Uterus (tissue), 4 donors: ENCODE data around the gene C6orf62. TPM values are rescaled to one million over a fixed set of nuclear protein-coding genes. Genes with fewer than 3 reads are reported as not detected.
"Not testable (repeated sequence)": the region's sequence is repeated elsewhere in the genome, so short reads cannot be mapped to it uniquely, and the experiment has no call there.

ENCODE experiments used
- DNase-seq, 2 donors: peaks; one replicate each; pipeline ENCODE4 v3.0.0-alpha.2; 2019 to 2020
- H3K27ac ChIP-seq, 2 donors: fragments of 200-600 bp; sonication (generic); 1 replicate in 1 of 2; 2 replicates in 1 of 2; pipeline ENCODE4 v1.5.1; 2016 to 2018
- H3K27me3 ChIP-seq, 2 donors: fragments of 200-600 bp; sonication (generic); one replicate each; pipeline ENCODE4 v1.5.1; 2018 to 2019; ENCODE audit warnings: control low read depth in 1 of 2
- H3K36me3 ChIP-seq, 2 donors: fragments of 200-600 bp; sonication (generic); one replicate each; pipeline ENCODE4 v1.5.1; 2019; ENCODE audit warnings: control low read depth in 1 of 2
- H3K4me1 ChIP-seq, 2 donors: fragments of 200-600 bp; sonication (generic); one replicate each; pipeline ENCODE4 v1.5.1; 2018 to 2019; ENCODE audit warnings: control low read depth in 1 of 2
- H3K4me3 ChIP-seq, 2 donors: fragments of 200-600 bp; sonication (generic); 1 replicate in 1 of 2; 2 replicates in 1 of 2; pipeline ENCODE4 v1.5.1; 2018 to 2019; ENCODE audit warnings: mild to moderate bottlenecking in 1 of 2
- H3K9me3 ChIP-seq, 2 donors: fragments of 200-600 bp; sonication (generic); one replicate each; pipeline ENCODE4 v1.5.1; 2019; ENCODE audit warnings: control low read depth in 1 of 2
- POLR2A ChIP-seq, 2 donors: fragments of 450-650 bp; IDR thresholded peaks; one replicate each; pipeline ENCODE4 v1.6.1; 2016; ENCODE audit warnings: antibody characterized with exemption in 2 of 2, mild to moderate bottlenecking in 1 of 2, moderate library complexity in 1 of 2
- intact Hi-C: fragments of 100-400 bp; cut with DNase I; formaldehyde crosslinking; loops from one replicate; pipeline ENCODE4 v1.15.1; 2023; ENCODE audit warnings: low total_unique reads
- total RNA-seq, 4 donors: library from RNA; depleted of rRNA in 3 of 4; stranded (reverse); fragments of >200 nt in 3 of 4; gene quantifications; one replicate each; pipeline versions ENCODE4 v1.1.0 to v1.2.4, GENCODE V29; 2014 to 2023
- TF ChIP-seq, protein P1 (sequence below), 4 experiments: fragments of 200-600 bp in 2 of 4; fragments of 450-650 bp in 2 of 4; sonication (generic) in 2 of 4; IDR thresholded peaks; one replicate each; pipeline ENCODE4 v1.5.1; 2016 to 2019; ENCODE audit warnings: antibody characterized with exemption in 4 of 4, mild to moderate bottlenecking in 2 of 4, moderate library complexity in 1 of 4
- donor health status: DM: yes; HTN: yes; CAD: no.

Gene C6orf62
- total RNA-seq, result 10 to 100 TPM; 14.3 to 93.7 (median 59.9) TPM

DNA sequence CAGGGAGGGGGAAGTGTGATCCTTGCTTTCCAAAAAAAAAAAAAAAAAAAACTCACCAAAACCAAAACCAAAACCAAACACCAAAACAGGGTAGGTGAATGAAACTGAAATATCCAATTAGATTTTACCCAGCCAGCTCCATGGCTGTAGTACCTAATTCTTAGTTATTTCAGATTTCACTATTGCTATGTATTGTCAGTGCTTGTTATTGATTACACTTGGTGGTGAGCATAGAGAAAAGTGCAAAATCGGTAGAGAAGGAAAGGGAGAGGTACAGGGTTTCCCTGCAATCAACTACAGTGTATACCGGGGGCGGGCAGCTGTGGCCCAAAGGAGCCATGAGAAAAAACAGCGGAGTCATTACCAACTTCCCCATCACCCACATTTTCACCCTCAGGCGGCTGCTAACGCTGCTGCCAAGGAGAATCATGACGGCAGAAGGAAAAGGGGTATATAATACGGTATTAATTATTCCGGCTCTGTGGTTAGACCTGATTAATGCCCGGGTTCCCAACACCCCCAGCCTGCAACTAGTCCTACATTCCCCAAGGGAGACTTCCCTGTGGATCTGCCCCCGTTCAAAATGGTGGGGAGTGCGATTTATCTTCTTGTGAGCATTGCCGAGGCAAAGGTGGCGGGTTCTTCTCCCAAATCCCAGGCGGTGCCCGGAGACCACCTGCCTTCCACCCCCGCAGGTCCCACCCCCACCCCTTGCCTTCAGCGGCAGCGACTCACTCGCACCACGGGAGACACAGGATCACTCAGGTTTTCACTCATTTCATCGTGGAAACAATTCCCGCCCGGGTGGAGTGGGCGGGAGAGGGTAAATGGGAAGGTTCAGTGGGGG lies at the start of gene C6orf62:
TSS of gene C6orf62 (minus strand) at position 30 of the 847 bp plus-strand sequence. CDS start 486 bp downstream, outside the sequence.
- TF ChIP-seq, protein P1, sequence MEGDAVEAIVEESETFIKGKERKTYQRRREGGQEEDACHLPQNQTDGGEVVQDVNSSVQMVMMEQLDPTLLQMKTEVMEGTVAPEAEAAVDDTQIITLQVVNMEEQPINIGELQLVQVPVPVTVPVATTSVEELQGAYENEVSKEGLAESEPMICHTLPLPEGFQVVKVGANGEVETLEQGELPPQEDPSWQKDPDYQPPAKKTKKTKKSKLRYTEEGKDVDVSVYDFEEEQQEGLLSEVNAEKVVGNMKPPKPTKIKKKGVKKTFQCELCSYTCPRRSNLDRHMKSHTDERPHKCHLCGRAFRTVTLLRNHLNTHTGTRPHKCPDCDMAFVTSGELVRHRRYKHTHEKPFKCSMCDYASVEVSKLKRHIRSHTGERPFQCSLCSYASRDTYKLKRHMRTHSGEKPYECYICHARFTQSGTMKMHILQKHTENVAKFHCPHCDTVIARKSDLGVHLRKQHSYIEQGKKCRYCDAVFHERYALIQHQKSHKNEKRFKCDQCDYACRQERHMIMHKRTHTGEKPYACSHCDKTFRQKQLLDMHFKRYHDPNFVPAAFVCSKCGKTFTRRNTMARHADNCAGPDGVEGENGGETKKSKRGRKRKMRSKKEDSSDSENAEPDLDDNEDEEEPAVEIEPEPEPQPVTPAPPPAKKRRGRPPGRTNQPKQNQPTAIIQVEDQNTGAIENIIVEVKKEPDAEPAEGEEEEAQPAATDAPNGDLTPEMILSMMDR (IDR thresholded peaks at IDR 0.05), result no peak
- no peak for TF ChIP-seq POLR2A (IDR thresholded peaks at IDR 0.05)
- Histone ChIP-seq H3K4me3 (peak within 1 kb of the TSS; percentile 62 to 88), H3K27me3 (no peaks in the 10 kb centered on the region), H3K27ac (peak within 1 kb of the TSS; percentile 98 to 99), H3K9me3 (no peaks in the 10 kb centered on the region), H3K36me3 (no peaks in the 10 kb centered on the region), H3K4me1 (peaks cover 0 to 11% of the 10 kb centered on the region in 2 donors)
- intact Hi-C loops, result no loop called here
- peak in 1 of 2 donors; percentile 27 for DNase-seq

DNA sequence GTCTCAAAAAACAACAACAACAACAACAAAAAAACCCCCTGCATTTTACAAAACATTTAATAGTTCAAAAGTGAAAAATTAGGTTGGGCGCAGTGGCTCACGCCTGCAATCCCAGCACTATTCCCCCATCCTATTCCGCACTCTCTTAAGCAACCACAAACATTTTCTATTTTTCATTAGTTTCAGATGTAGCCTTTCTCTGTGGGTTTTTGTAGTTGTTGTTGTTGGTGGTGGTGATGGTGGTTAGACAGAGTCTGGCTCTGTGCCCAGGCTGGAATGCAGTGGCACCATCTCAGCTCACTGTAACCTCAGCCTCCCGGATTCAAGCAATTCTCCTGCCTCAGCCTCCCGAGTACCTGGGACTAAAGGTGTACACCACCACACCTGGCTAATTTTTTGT lies 49.4 kb upstream of the C6orf62 start:
- H3K9me3 ChIP-seq, result no peaks in the 10 kb centered on the region
- no peaks in the 10 kb centered on the region for H3K36me3 ChIP-seq
- no peak overlapping the region for H3K27ac ChIP-seq
- intact Hi-C loops, result loop anchor here (10.0 kb wide), 1 partner anchor 184 kb away; no protein-coding TSS in a partner anchor
- no peaks in the 10 kb centered on the region for H3K27me3 ChIP-seq
- TF ChIP-seq POLR2A (IDR thresholded peaks at IDR 0.05), result no peak
- TF ChIP-seq, protein P1 (IDR thresholded peaks at IDR 0.05), result no peak
- H3K4me3 ChIP-seq, result no peak overlapping the region
- no peaks in the 10 kb centered on the region for H3K4me1 ChIP-seq
- DNase-seq, result no peak

DNA sequence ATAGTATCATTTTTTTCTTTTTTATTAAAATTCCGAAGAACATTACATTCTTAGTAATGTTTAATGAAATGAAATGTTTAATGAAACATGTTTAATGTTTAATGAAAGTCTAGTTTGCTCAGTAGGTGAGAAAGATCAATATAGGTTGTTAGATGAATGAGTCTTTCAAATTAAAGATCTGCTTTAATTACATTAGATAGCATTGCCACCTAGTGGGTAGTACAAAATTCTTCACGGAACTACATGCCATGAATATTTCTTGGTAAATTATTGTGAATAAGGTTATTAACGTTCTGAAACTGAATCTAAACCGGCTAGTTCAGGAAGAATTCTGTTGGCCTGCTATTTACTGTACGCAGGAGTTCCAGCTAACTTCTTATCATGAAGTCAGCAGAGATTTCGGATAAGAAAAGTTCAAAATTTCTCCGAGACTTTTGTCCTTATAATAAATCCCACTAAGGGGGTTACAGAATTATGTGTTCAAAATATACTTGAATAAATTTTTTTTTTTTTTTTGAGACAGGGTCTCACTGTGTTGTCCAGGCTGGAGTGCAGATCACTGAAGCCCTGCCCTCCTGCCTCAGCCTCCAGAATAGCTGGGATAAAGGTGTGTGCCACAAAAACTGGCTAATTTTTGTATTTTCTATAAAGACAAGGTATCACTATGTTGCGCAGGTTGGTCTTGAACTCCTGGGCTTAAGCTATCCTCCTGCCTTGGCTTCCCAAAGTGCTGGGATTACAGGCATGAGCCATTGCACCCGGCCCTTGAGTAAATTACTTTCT lies 47.9 kb upstream of the C6orf62 start:
- no peaks in the 10 kb centered on the region for H3K4me1 ChIP-seq
- no peak overlapping the region for H3K27ac ChIP-seq
- intact Hi-C loops, result loop anchor here (10.0 kb wide), 1 partner anchor 182 kb away; no protein-coding TSS in a partner anchor
- H3K27me3 ChIP-seq, result no peaks in the 10 kb centered on the region
- H3K9me3 ChIP-seq, result no peaks in the 10 kb centered on the region
- H3K4me3 ChIP-seq, result no peak overlapping the region
- no peak for DNase-seq
- TF ChIP-seq, protein P1 (IDR thresholded peaks at IDR 0.05), result peak in 3 of 4 experiments; percentile 11 to 29 (median 27)
- no peak for TF ChIP-seq POLR2A (IDR thresholded peaks at IDR 0.05)
- H3K36me3 ChIP-seq, result no peaks in the 10 kb centered on the region

DNA sequence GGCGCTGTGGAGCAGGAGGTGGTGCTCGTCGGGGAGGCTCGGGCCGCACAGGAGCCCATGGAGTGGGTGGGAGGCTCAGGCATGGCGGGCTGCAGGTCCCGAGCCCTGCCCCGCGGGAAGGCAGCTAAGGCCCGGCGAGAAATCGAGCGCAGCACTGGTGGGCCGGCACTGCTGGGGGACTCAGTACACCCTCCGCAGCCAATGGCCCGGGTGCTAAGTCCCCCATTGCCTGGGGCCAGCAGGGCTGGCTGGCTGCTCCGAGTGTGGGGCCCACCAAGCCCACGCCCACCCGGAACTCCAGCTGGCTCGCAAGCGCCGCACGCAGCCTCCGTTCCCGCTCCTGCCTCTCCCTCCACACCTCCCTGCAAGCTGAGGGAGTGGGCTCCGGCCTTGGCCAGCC lies 47.0 kb upstream of the C6orf62 start:
- not testable (repeated sequence) for H3K9me3 ChIP-seq, H3K27ac ChIP-seq, H3K36me3 ChIP-seq, H3K27me3 ChIP-seq, H3K4me1 ChIP-seq, DNase-seq, H3K4me3 ChIP-seq
- intact Hi-C loops, result loop anchor here (10.0 kb wide), 1 partner anchor 181 kb away; no protein-coding TSS in a partner anchor

DNA sequence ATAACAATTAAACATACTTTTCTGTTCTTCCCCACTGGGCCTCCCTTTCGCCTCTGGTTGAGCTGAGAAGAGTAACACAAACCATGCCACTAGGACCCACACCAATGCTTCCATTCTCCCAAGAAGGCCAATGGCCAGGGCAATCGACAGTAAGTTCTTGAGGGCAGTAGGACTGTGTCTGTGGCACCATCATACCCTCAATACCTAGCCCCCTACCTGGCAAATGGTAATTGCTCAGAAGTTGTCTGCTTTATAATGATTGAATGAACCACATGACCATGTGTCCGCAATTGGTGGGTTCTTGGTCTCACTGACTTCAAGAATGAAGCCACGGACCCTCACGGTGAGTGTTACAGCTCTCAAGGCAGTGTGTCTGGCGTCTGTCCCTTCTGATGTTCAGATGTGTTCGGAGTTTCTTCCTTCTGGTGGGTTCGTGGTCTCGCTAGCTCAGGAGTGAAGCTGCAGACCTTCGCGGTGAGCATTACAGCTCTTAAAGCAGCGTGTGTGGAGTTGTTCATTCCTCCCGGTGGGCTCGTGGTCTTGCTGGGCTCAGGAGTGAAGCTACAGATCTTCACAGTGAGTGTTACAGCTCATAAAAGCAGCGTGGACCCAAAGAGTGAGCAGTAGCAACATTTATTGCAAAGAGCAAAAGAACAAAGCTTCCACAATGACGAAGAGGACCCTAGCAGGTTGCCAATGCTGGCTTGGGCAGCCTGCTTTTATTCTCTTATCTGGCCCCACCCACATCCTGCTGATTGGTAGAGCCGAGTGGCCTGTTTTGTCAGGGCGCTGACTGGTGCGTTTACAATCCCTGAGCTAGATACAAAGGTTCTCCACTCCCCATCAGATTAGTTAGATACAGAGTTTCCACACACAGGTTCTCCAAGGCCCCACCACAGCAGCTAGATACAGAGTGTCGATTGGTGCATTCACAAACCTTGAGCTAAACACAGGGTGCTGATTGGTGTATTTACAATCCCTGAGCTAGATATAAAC lies 46.2 kb upstream of the C6orf62 start:
- intact Hi-C loops, result loop anchor here (10.0 kb wide), 1 partner anchor 180 kb away; no protein-coding TSS in a partner anchor
- not testable (repeated sequence) for H3K36me3 ChIP-seq, H3K4me1 ChIP-seq, H3K4me3 ChIP-seq, H3K27ac ChIP-seq, H3K9me3 ChIP-seq, H3K27me3 ChIP-seq, DNase-seq
